GM12878 (cell line): ENCODE results near the gene RAB37. TPM values are rescaled to one million over a fixed set of nuclear protein-coding genes. Genes with fewer than 3 reads are reported as not detected.

Source experiments
- ATAC-seq: fragments of 200-7000 bp; cut with Tn5 transposase; 3 replicates; pipeline ENCODE4 v1.9.1; 2020; ENCODE audit warnings: mild to moderate bottlenecking, moderate library complexity
- BruUV-seq: library from RNA; stranded (reverse); fragments of 400-500 nt; replicated peaks from 2 replicates; lab custom pipeline; 2021; lab: Mats Ljungman, UMichigan
- CTCF ChIA-PET: fragments of 300-600 bp; sonication (Branson Sonifier 250); formaldehyde crosslinking; extraction: SDS; loops from one replicate; lab custom pipeline; 2021; ENCODE audit warnings: inconsistent platforms; lab: Yijun Ruan, JAX
- POLR2A ChIA-PET: fragments of 350-600 bp; formaldehyde crosslinking; extraction: SDS; loops from one replicate; lab custom pipeline; 2021; ENCODE audit warnings: inconsistent platforms; lab: Charles Lee
- RAD21 ChIA-PET: fragments of 300-600 bp; sonication (Branson Sonifier 250); formaldehyde crosslinking; loops from one replicate; lab custom pipeline; 2023; ENCODE audit warnings: antibody characterized with exemption; ENCODE audit not compliant: unreplicated experiment; lab: Charles Lee
- SMC1A ChIA-PET: fragments of 300-600 bp; sonication (Branson Sonifier 250); formaldehyde crosslinking; loops from one replicate; lab custom pipeline; 2023; ENCODE audit not compliant: unreplicated experiment, uncharacterized antibody; lab: Charles Lee
- DNase-seq: peaks from one replicate; pipeline ENCODE4 v3.0.0-alpha.2; 2011; ENCODE audit warnings: low read depth, low spot score
- FAIRE-seq: peaks from 3 replicates; lab custom pipeline; 2011; peaks lifted over from hg19 to GRCh38; lab: Jason Lieb, UNC
- H2AFZ ChIP-seq: 2 replicates; pipeline ENCODE4 v1.6.0; 2011; ENCODE audit warnings: low read depth, low read length, control low read depth; ENCODE audit not compliant: control insufficient read depth
- H3K27ac ChIP-seq: 2 replicates; pipeline ENCODE4 v1.5.1; 2011; ENCODE audit warnings: control low read depth; ENCODE audit not compliant: control insufficient read depth, insufficient read depth
- H3K27me3 ChIP-seq, 2 experiments: replicated peaks in 1 of 2; 2 replicates each; pipeline versions ENCODE4 v1.6.0 to v1.6.1; 2011; ENCODE audit warnings: low read length in 1 of 2; ENCODE audit not compliant: control insufficient read depth in 2 of 2, insufficient read depth in 2 of 2
- H3K36me3 ChIP-seq, 2 experiments: 2 replicates each; pipeline ENCODE4 v1.5.1; 2011; ENCODE audit warnings: low read length in 1 of 2; ENCODE audit not compliant: control insufficient read depth in 2 of 2, insufficient read depth in 2 of 2
- H3K4me1 ChIP-seq: 2 replicates; pipeline ENCODE4 v1.6.1; 2011; ENCODE audit warnings: mild to moderate bottlenecking, low read length, moderate library complexity, mixed read lengths; ENCODE audit not compliant: control insufficient read depth, insufficient read depth
- H3K4me2 ChIP-seq: 2 replicates; pipeline ENCODE4 v1.6.0; 2011; ENCODE audit warnings: control low read depth; ENCODE audit not compliant: control insufficient read depth, insufficient read depth
- H3K4me3 ChIP-seq: fragments of 200-600 bp; sonication (generic); 2 replicates; pipeline ENCODE4 v1.5.1; 2016
- H3K79me2 ChIP-seq: 2 replicates; pipeline ENCODE4 v1.6.0; 2011; ENCODE audit warnings: low read length; ENCODE audit not compliant: control insufficient read depth, insufficient read depth
- H3K9ac ChIP-seq: 2 replicates; pipeline ENCODE4 v1.8.0; 2011; ENCODE audit warnings: low read length, control low read depth, mixed read lengths; ENCODE audit not compliant: control insufficient read depth, insufficient read depth
- H3K9me3 ChIP-seq: replicated peaks from 3 replicates; pipeline ENCODE4 v1.5.1; 2011; ENCODE audit warnings: mild to moderate bottlenecking, low read length; ENCODE audit not compliant: control insufficient read depth, insufficient read depth
- H4K20me1 ChIP-seq: 2 replicates; pipeline ENCODE4 v1.6.0; 2011; ENCODE audit not compliant: control insufficient read depth, insufficient read depth
- REST ChIP-seq: IDR thresholded peaks from 2 replicates; pipeline ENCODE4 v1.6.1; 2012; ENCODE audit warnings: mild to moderate bottlenecking, low read depth, low read length
- ZNF207 ChIP-seq: fragments of 450-650 bp; IDR thresholded peaks from 2 replicates; pipeline ENCODE4 v1.6.1; 2014; ENCODE audit warnings: antibody characterized with exemption, mild to moderate bottlenecking, borderline replicate concordance
- WGBS: methylation state at CpG from one replicate; pipeline ENCODE4 v1.1.6; 2016; ENCODE audit warnings: low lambda C conversion rate; ENCODE audit not compliant: insufficient replicate concordance, insufficient coverage; ENCODE audit errors: missing lambda C conversion rate; 5-methylcytosine and 5-hydroxymethylcytosine counted together
- in situ Hi-C: fragments of 300-500 bp; cut with MboI; formaldehyde crosslinking; loops from 9 replicates; pipeline ENCODE4 v1.14.3; 2018; ENCODE audit warnings: mixed read lengths
- intact Hi-C: fragments of 100-400 bp; cut with micrococcal nuclease; formaldehyde crosslinking; loops from one replicate; pipeline ENCODE4 v1.14.2; 2022; ENCODE audit not compliant: unreplicated experiment
- polyA plus RNA-seq, 11 experiments: library from polyadenylated mRNA; depleted of rRNA in 4 of 11; unstranded in 6 of 11; stranded (reverse) in 5 of 11; fragments of >200 nt; fragmentation: Nextera tagmentation in 4 of 11; fragmentation: Illumina TruSeq in 1 of 11; extraction: Ambion mirVana in 4 of 11; extraction: Trizol in 1 of 11; gene quantifications; 1 replicate in 1 of 11; 2 replicates in 10 of 11; pipeline versions ENCODE4 v1.2.1 to v1.2.3, GENCODE V29; 2011 to 2016; ENCODE audit warnings: inconsistent platforms in 2 of 11, missing spikeins in 2 of 11, low read depth in 1 of 11
- total RNA-seq, 4 experiments: library from RNA; depleted of rRNA in 3 of 4; stranded (reverse); fragments of >200 nt in 3 of 4; fragmentation: Illumina TruSeq in 1 of 4; extraction: Trizol in 1 of 4; gene quantifications; 2 replicates each; pipeline versions ENCODE4 v1.2.1 to v1.2.3, GENCODE V29; 2013 to 2021

Gene RAB37
- total and polyA plus RNA-seq, 10 of the 15 experiments (the other 5 are each of a cell fraction or from before 2014, with no cell fraction given): 0.48 to 5.6 (median 1.7) TPM

- ChIA-PET POLR2A (interaction anchor here (0.5 to 1.3 kb wide), 3 partner anchors 32 to 129 kb away, joined by 3 to 4 read pairs (median 3); partner anchors contain the start of gene NAT9), CTCF (interaction anchor here (0.6 to 4.5 kb wide), 16 partner anchors 8 to 217 kb away, joined by 3 to 98 read pairs (median 22); partner anchors contain the start of genes FDXR, GRIN2C, NAT9 and RAB37), RAD21 (interaction anchor here (0.5 to 3.0 kb wide), 9 partner anchors 7 to 128 kb away, joined by 4 to 30 read pairs (median 9); partner anchors contain the start of genes FDXR and RAB37), SMC1A (interaction anchor here (0.9 to 2.3 kb wide), 6 partner anchors 25 to 121 kb away, joined by 3 to 13 read pairs (median 4); no protein-coding TSS in a partner anchor)
- DNase-seq (no peak), FAIRE-seq (no peak), ATAC-seq (no peak)
- peaks cover 26% of the 10 kb centered on the region for H3K4me1 ChIP-seq
- in situ Hi-C loops: loop anchor here (5.0 kb wide), 1 partner anchor 123 kb away; no protein-coding TSS in a partner anchor
- intact Hi-C loops: loop anchor here (1.0 to 2.0 kb wide), 2 partner anchors 36 to 118 kb away; no protein-coding TSS in a partner anchor
- 6% methylated on average over 2 of the region's 2 CpGs for WGBS
- no peaks in the 10 kb centered on the region for H3K27me3 ChIP-seq
- peaks cover 9% of the 10 kb centered on the region for H3K79me2 ChIP-seq
- H4K20me1 ChIP-seq: no peaks in the 10 kb centered on the region
- no peak overlapping the region for H3K4me2 ChIP-seq
- no peak overlapping the region for H3K27ac ChIP-seq
- H3K36me3 ChIP-seq: no peaks in the 10 kb centered on the region
- no peaks in the 10 kb centered on the region for H3K9me3 ChIP-seq
- no peak overlapping the region for H2AFZ ChIP-seq
- no peak overlapping the region for H3K9ac ChIP-seq
- TF ChIP-seq ZNF207 (0 out of 2 replicates have a peak, but pooled peaks have one; percentile 37), REST (no peak)
- TF ChIP-seq, all 136 proteins: peak for 1
- H3K4me3 ChIP-seq: no peak overlapping the region
- no TSS peak for BruUV-seq
These were observed 7.3 kb downstream of the RAB37 start for GRCh38 chr17:74744349-74744713.
